CD4-positive, alpha-beta T cell treated with Interleukin-2 at 100 ng/mL for 4 hours (primary cell): ENCODE data around the gene FANCD2.
"Not testable (repeated sequence)": the region's sequence is repeated elsewhere in the genome, so short reads cannot be mapped to it uniquely, and the experiment has no call there.

ENCODE experiments used
- DNase-seq: peaks from one replicate; pipeline ENCODE4 v3.0.0-alpha.2; 2020; ENCODE audit warnings: low spot score

Gene FANCD2

DNA sequence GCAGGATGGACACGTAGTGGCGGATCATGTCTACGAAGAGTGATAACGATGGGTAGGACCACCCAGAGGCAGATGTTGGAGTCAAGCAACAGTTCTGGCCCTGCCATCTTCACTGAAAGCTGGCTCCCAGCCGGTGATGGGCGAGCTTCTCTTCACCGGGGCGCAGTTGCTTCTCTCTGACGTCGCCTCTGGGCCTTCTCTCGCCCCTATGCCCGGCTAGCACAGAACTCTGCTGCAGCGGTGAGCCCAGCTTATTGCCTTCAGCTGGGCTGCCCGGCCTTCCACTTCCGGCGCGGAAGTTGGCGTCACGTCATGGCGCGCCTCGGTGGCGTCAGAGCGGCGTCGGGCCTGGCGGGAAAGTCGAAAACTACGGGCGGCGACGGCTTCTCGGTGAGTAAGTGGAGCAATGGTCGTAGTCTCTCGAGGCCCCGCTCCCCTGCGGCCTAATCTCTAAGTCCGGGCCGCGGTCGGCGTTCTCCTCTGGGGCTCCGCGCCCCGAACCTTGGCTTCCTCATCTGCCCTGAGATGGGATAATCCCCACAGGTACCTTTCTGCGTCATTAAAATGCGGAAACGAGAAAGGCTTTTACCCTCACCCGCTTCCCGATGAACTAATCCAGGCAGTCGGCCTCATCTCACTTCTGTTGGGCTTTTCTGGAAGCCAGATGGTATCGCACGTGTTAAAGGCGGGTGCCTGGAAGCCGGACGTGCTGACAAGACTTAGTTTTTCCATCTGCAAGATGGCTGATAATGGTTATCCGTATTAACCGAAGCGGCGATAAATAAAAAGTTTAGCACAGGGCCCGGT, at the start of gene FANCD2:
Gene FANCD2, plus strand, starts transcription at position 354 of the 807 bp plus-strand sequence. CDS start 2,221 bp downstream, outside the sequence.
- peak; percentile 91 for DNase-seq

- no peak for DNase-seq
Measured at GRCh38 chr3:9976721-9977709, 49.2 kb upstream of the FANCD2 start.

GRCh38 chr3:9978710-9979305, 47.4 kb upstream of the FANCD2 start:
- no peak for DNase-seq

DNA sequence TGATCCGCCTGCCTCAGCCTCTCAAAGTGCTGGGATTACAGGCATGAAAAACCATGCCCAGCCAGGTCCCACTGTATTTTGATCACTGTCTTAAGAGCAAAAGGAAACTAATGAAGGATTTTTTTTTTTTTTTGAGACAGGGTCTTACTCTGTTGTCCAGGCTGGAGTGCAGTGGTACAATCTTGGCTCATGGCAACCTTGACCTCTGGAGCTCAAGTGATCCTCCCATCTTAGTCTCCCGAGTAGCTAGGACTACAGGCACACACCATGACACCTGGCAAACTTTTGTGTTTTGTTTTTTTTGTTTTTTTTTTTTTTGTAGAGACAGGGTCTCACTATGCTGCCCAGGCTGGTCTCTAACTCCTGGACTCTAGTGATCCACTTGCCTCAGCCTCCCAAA, 46.0 kb upstream of the FANCD2 start:
- no peak for DNase-seq

- DNase-seq, result no peak
Measured at GRCh38 chr3:9986230-9986725, 40.0 kb upstream of the FANCD2 start.

- DNase-seq, result no peak
Measured at GRCh38 chr3:9994086-9994844, 32.0 kb upstream of the FANCD2 start.

DNA sequence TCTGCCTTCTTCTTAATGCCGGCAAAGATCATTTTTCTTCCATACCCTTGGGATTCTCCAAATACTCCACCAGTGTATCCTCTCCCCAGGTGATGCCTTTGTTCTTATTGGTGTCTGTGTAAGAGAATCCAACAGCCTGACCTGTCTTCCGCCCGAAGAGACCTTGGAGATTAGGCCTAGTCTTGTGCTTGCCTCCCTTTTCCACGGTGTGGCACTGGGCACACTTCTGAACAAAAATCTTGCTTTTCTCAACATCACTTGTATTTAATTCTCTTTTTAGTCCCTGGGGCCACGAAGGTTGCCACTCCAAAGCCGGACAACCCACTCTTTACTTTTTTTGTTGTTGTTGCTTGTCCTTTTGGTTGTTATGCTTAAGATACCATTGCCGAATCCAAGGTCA, 25.6 kb upstream of the FANCD2 start:
- DNase-seq, result no peak

DNA sequence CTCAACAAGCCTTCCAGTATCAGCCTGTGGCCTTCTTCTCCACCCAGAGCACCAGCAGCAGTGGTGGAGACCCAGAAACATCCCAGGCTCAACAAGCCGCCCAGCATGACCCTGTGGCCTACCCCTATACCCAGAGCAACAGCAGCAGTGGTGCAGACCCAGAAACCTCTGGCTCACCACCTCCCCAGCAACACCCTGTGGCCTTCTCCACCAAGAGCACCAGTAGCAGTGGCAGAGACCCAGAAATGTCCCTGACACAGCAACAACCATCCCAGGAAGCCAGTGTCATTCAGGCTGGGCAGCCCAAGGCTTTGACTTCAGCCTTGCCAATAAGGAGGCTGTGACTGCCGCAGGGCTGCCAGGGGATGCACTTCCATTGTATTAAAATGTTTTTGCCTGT, 23.3 kb upstream of the FANCD2 start:
- no peak for DNase-seq

GRCh38 chr3:10004506-10004905, 21.7 kb upstream of the FANCD2 start:
- no peak for DNase-seq

DNA sequence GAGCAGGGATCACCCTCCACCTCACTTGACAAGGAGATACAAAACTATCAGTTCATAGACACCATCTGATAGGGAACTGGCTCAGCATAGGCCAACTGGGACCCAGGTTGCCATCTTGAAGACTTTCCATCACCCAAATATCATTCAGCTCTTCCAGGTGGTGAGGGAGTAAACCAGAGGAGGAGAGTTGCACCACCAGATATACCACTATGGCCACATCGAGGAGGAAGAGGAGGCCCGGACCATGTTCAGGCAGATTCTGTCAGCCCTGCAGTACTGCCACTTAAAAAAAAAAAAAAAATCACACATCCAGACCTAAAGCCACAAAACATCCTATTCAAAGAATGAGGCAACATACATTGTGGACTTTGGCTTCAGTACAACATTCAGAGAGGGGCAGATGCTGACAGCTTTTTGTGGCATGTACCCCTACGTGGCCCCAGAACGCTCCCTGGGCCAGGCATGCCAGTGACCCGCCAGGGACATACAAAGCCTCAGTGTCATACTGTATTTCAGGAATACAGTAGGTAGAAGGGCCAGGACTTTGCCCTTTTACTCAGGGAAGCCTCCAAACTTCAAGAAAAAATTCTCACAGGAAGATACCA, 21.2 kb upstream of the FANCD2 start:
- DNase-seq, result no peak

GRCh38 chr3:10006048-10006761, 20.0 kb upstream of the FANCD2 start:
- DNase-seq, result no peak

DNA sequence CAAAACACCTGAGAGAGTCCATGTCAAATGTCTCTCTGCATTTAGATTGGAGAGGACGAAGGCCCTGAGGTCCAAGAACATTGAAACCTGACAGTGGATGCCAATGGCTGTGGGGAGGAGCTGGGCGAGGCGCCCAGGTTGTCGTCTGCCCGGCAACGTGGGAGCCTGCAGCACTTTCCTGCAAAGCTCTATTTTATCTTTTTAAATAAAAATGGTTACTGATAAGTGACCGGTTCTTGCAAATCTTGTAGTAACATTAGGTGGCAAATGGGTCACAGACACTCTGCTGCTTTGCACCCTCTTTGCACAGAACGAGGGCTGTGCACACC, 19.5 kb upstream of the FANCD2 start:
- DNase-seq, result no peak

DNA sequence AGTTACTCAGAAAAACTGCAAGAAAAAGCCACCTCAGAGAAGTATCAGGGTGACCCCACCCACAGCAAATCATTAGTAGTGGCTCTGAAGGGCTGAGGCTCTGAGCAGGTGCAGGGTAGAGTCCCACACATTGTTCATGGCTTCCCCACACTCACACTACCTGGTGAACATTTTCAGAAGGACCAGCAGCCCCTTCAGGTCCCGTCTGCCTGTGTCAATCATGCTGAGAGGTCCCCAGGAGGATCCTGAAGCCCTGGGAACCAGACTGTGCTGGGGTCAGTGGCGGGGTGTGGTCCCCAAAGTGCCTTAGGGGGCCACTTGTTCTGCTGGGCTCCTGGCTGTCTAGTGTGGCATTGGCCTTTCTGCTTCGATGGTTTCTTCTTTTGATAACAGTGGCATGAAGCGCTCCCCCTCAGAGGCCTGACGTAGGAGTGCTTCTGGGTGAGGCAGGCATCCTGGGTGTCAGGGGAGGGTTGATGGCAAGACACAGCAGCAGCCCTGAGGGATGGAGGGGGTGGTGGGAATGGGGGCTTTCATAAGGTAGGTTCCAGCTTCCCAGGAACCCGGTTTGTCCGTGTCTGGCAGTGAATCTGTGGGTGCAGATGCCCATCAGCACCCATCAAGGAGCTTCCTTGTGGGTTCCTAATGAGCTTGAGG, 19.0 kb upstream of the FANCD2 start:
- no peak for DNase-seq

DNA sequence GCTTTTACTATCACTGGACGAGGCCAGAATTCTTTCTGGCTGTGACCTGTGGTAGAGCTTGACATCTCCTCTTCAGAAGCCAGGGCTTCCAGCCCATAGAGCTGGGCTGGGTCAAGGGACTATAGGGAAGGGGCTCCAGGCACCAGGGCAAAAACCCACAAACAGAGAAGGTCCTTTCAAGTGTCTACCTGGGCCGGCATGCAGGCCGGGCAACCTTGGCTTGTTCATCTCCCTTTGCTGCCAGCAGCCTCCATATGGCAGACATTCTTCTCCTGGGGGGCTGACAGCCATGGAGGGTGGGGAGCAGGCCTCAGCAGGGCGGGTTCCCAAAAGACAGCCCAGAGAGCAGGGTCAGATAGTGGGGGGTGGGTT, 18.0 kb upstream of the FANCD2 start:
- DNase-seq, result not testable (repeated sequence)

- peak; percentile 83 for DNase-seq
Measured at GRCh38 chr3:10008588-10009344, 17.5 kb upstream of the FANCD2 start.

DNA sequence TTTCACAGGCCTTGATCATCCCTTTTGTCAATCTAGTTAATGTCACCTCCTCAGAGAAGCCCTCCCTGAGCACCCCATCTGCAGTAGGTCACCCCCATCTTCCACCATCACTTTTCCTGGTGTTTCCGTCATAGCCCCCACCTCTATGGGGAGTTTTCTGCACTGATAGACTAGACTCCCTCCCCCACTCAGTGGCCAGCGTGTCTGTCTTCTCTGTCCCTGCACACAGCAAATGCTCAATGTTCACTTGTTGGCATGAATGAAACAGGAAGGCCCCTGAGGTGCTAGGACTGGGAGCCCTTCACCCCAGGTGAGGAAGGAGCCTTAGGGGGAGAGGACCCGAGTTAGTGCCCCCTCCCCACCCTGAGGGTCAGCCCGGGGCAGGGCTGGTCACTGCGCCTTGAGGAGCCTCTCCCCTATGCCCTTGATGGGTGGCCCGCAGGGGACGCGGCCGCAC, 15.8 kb upstream of the FANCD2 start:
- no peak for DNase-seq

DNA sequence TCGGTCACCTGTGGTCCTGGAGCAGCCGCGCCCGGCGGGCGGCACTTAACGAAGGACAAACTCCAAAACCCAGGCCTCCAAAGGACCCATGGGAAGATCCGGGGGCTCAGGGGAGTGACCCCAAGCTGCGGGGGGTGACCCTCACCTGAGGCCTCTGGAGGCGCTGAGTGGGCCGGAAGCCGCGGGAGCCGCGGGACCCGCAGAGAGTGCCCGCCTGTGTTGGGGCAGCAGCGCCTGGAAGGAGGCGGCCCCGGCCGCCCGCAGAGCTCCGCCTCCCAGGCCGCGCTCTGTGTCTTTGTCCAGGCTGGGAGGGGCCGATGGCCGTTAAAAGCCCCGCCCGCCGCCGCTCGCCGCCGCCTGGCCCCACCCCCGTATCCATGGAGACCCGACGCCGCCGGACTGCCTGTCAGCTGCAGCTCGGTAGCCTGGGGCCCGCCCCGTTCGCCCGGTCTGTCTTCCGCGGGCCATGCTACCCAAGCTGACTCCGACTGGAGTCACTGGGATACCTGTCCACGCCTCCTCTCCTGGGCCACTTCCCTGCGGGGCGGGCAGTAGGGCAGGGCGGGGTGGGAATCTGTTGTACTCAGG, 15.3 kb upstream of the FANCD2 start:
- peak; percentile 88 for DNase-seq

- DNase-seq, result no peak
Measured at GRCh38 chr3:10011631-10012030, 14.6 kb upstream of the FANCD2 start.

DNA sequence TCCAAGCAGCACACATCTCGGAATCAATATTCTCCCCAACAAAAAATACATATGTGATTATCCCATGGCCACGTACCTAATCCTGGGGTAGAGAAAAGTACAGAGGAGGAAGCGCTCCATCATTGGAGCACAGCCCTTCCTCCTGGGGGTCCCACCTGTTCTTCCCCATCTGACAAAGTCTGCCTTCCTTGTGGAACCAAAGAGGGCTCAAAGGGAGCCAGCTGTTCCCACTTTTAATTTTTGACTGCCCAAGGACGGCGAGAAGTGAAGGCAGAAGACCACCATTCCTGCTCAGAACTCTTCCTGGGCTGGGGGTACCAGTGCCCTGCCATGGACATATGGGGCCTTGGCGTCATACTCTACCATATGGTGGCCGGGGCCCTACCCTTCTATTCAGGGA, 14.1 kb upstream of the FANCD2 start:
- DNase-seq, result no peak
